ENCODE results near the gene MAN1B1. TPM values are rescaled to one million over a fixed set of nuclear protein-coding genes. Genes with fewer than 3 reads are reported as not detected.

MAN1B1 gene
- total and polyA plus RNA-seq, 2 donors (not counting 3 experiments of a cell fraction or from before 2014, with no cell fraction given): 75.3 to 83.3 TPM

GRCh38 chr9:137051145-137051724 lies 35.5 kb upstream of the MAN1B1 start:
- Histone ChIP-seq H3K4me2 (ENCODE audit: insufficient read depth, low read length) (no peak overlapping the region), H2AFZ (ENCODE audit: low read depth, low read length) (no peak overlapping the region), H3K27me3 (ENCODE audit: control insufficient read depth in 2 of 2, insufficient read depth in 2 of 2, low read length in 2 of 2) (peaks cover 8 to 21% of the 10 kb centered on the region in 2 experiments), H3K9ac (replicated peaks; ENCODE audit: extremely low read depth, insufficient read depth, low read length) (no peak overlapping the region), H3K9me1 (replicated peaks; ENCODE audit: control insufficient read depth, extremely low read depth, insufficient read depth, low read length) (no peaks in the 10 kb centered on the region), H3K4me1 (ENCODE audit: control insufficient read depth, extremely low read depth, insufficient read depth, low read length) (peaks cover 2% of the 10 kb centered on the region), H4K20me1 (replicated peaks; ENCODE audit: control insufficient read depth, extremely low read depth, insufficient read depth, low read length) (no peaks in the 10 kb centered on the region), H3K79me2 (ENCODE audit: control insufficient read depth, insufficient read depth, low read length) (no peaks in the 10 kb centered on the region), H3K4me3 (replicated peaks in 1 of 3; ENCODE audit: insufficient read depth in 1 of 3, low read depth in 1 of 3, low read length in 3 of 3) (no peak overlapping the region), H3K36me3 (ENCODE audit: control insufficient read depth in 2 of 2, extremely low read depth in 1 of 2, insufficient read depth in 2 of 2, low read length in 2 of 2) (no peaks in the 10 kb centered on the region), H3K9me3 (replicated peaks; ENCODE audit: control insufficient read depth, insufficient read depth, low read length) (no peaks in the 10 kb centered on the region), H3K27ac (ENCODE audit: insufficient read depth, low read depth, low read length) (no peak overlapping the region)
- no peak for TF ChIP-seq CTCF (IDR thresholded peaks at IDR 0.05; ENCODE audit: extremely low read depth in 1 of 2, insufficient read depth in 1 of 2, low read depth in 1 of 2, low read length in 2 of 2)
- no peak for TF ChIP-seq JUN (IDR thresholded peaks at IDR 0.05; ENCODE audit: borderline replicate concordance, insufficient read depth, insufficient read length, low read depth)
- no peak for TF ChIP-seq EZH2 (IDR thresholded peaks at IDR 0.05; ENCODE audit: borderline replicate concordance, low read depth, low read length, severe bottlenecking)
- no peak for TF ChIP-seq POLR2A (IDR thresholded peaks at IDR 0.05; ENCODE audit: low read depth, low read length)
- TF ChIP-seq GATA2 (IDR thresholded peaks at IDR 0.05; ENCODE audit: insufficient read depth, insufficient read length, low read depth, low read length): no peak
- no peak for TF ChIP-seq FOS (IDR thresholded peaks at IDR 0.05; ENCODE audit: borderline replicate concordance, insufficient read depth, low read length)
- no peak for TF ChIP-seq MAX (IDR thresholded peaks at IDR 0.05; ENCODE audit: insufficient read depth, insufficient read length)
- no peak for TF ChIP-seq MYC (IDR thresholded peaks at IDR 0.05; ENCODE audit: low read depth, low read length)
- no peak for TF ChIP-seq POLR2AphosphoS5 (IDR thresholded peaks at IDR 0.05; ENCODE audit: insufficient read depth, low read depth, low read length)
- BruUV-seq (replicated peaks): no TSS peak
- CTCF ChIA-PET: interaction anchor here (2.0 kb wide), 1 partner anchor 13 kb away, joined by 12 read pairs; no protein-coding TSS in a partner anchor
- intact Hi-C loops (cut with micrococcal nuclease): no loop called here
- DNase-seq (ENCODE audit: low read depth, low spot score) (no peak), FAIRE-seq (no peak)
- dilution Hi-C loops (cut with MboI; ENCODE audit: extremely low pct_ligation_motif_present, low sequenced_read_pairs): no loop called here
- POLR2A ChIA-PET: no interaction called here

Data from endothelial cell of umbilical vein (primary cell).